GM10266 (cell line): ENCODE results near the gene TMED8.

Source experiments
- DNase-seq: peaks from one replicate; pipeline ENCODE4 v3.0.0; 2012; ENCODE audit errors: extremely low spot score
- CTCF ChIP-seq: IDR thresholded peaks from 2 replicates; pipeline ENCODE4 v1.5.1; 2012; ENCODE audit warnings: mild to moderate bottlenecking, low read depth; ENCODE audit not compliant: control insufficient read depth, insufficient read depth; ENCODE audit errors: missing control alignments

The TMED8 gene

GRCh38 chr14:77306851-77307496 lies 69.9 kb downstream of the TMED8 start:
- no peak for TF ChIP-seq CTCF
- no peak for DNase-seq

- TF ChIP-seq CTCF, result no peak
- DNase-seq, result no peak
These were observed 70.5 kb downstream of the TMED8 start for GRCh38 chr14:77306416-77306815.

- DNase-seq, result no peak
- no peak for TF ChIP-seq CTCF
These were observed 71.2 kb downstream of the TMED8 start for GRCh38 chr14:77305696-77306095.

GRCh38 chr14:77303417-77304156 lies 73.3 kb downstream of the TMED8 start:
- DNase-seq, result no peak
- TF ChIP-seq CTCF, result no peak

- TF ChIP-seq CTCF, result no peak
- peak; percentile 25 for DNase-seq
These were observed 74.0 kb downstream of the TMED8 start for GRCh38 chr14:77302926-77303325.

- DNase-seq, result peak; percentile 50
These were observed 75.8 kb downstream of the TMED8 start for GRCh38 chr14:77301103-77301502.

More at GRCh38 chr14:77301103-77301502, 75.8 kb downstream of the TMED8 start:
- peak; percentile 75 for TF ChIP-seq CTCF
